WTC11 (cell line): ENCODE measurements around the gene DMWD. TPM values are rescaled to one million over a fixed set of nuclear protein-coding genes. Genes with fewer than 3 reads are reported as not detected.

Experiments used
- ATAC-seq: fragments of 200-7000 bp; cut with Tn5 transposase; 2 replicates; pipeline ENCODE4 v1.10.0; 2021; ENCODE audit warnings: mild to moderate bottlenecking, moderate library complexity
- CTCF ChIA-PET: fragments of 300-600 bp; sonication (Branson Sonifier 250); formaldehyde crosslinking; loops from one replicate; lab custom pipeline; 2021; ENCODE audit warnings: antibody characterized with exemption; lab: Charles Lee
- POLR2A ChIA-PET: fragments of 350-600 bp; sonication (Branson Sonifier 250); formaldehyde crosslinking; loops from one replicate; lab custom pipeline; 2021; ENCODE audit warnings: antibody characterized with exemption; lab: Charles Lee
- DNase-seq: peaks from one replicate; pipeline ENCODE4 v3.0.0; 2021; ENCODE audit warnings: low spot score
- H3K27ac Mint-ChIP-seq: 2 replicates; pipeline ENCODE4 v1.8.0; 2021; ENCODE audit warnings: mixed read lengths
- H3K27me3 Mint-ChIP-seq: 2 replicates; pipeline ENCODE4 v1.8.0; 2021; ENCODE audit warnings: low read depth, mild to moderate bottlenecking, moderate library complexity, mixed read lengths
- H3K36me3 Mint-ChIP-seq: 2 replicates; pipeline ENCODE4 v1.8.0; 2021; ENCODE audit warnings: mixed read lengths
- H3K4me1 Mint-ChIP-seq: 2 replicates; pipeline ENCODE4 v1.8.0; 2022; ENCODE audit warnings: mixed read lengths
- H3K4me3 Mint-ChIP-seq: 2 replicates; pipeline ENCODE4 v1.8.0; 2021; ENCODE audit warnings: mild to moderate bottlenecking, moderate library complexity, mixed read lengths
- H3K9me3 Mint-ChIP-seq: 2 replicates; pipeline ENCODE4 v1.8.0; 2021; ENCODE audit warnings: mixed read lengths
- AFF4 ChIP-seq: sonication (generic); formaldehyde crosslinking; IDR thresholded peaks from 2 replicates; pipeline ENCODE4 v1.8.1; 2023; ENCODE audit warnings: mild to moderate bottlenecking, missing genetic modification reagents, borderline replicate concordance
- E2F1 ChIP-seq: sonication (generic); formaldehyde crosslinking; IDR thresholded peaks from 2 replicates; pipeline ENCODE4 v1.8.0; 2022; ENCODE audit warnings: mild to moderate bottlenecking, missing genetic modification reagents
- E2F4 ChIP-seq: sonication (generic); formaldehyde crosslinking; IDR thresholded peaks from 2 replicates; pipeline ENCODE4 v1.8.1; 2022; ENCODE audit warnings: low read depth, mild to moderate bottlenecking, moderate library complexity, missing genetic modification reagents, borderline replicate concordance
- E2F5 ChIP-seq: sonication (generic); formaldehyde crosslinking; IDR thresholded peaks from 2 replicates; pipeline ENCODE4 v1.8.1; 2022; ENCODE audit warnings: mild to moderate bottlenecking, moderate library complexity, missing genetic modification reagents
- ERG ChIP-seq: fragments of 250-450 bp; sonication (Bioruptor Pico); IDR thresholded peaks from 2 replicates; pipeline ENCODE4 v1.8.0; 2021; ENCODE audit warnings: mild to moderate bottlenecking
- FOXJ3 ChIP-seq: sonication (generic); formaldehyde crosslinking; IDR thresholded peaks from 2 replicates; pipeline ENCODE4 v1.9.0; 2021; ENCODE audit warnings: missing genetic modification reagents, mild to moderate bottlenecking, borderline replicate concordance
- KAT7 ChIP-seq: sonication (generic); formaldehyde crosslinking; IDR thresholded peaks from 2 replicates; pipeline ENCODE4 v1.8.1; 2023; ENCODE audit warnings: missing genetic modification reagents, mild to moderate bottlenecking, borderline replicate concordance
- NFE2L1 ChIP-seq: sonication (generic); formaldehyde crosslinking; IDR thresholded peaks from 2 replicates; pipeline ENCODE4 v1.8.1; 2023; ENCODE audit warnings: missing genetic modification reagents
- RORB ChIP-seq: fragments of 250-450 bp; sonication (Bioruptor Pico); IDR thresholded peaks from 2 replicates; pipeline ENCODE4 v1.9.0; 2021; ENCODE audit warnings: mild to moderate bottlenecking
- SOX15 ChIP-seq: fragments of 250-450 bp; sonication (Bioruptor Pico); IDR thresholded peaks from 2 replicates; pipeline ENCODE4 v1.9.0; 2021; ENCODE audit warnings: mild to moderate bottlenecking
- STAT6 ChIP-seq: sonication (generic); formaldehyde crosslinking; conservative IDR thresholded peaks from 2 replicates; pipeline ENCODE4 v1.8.1; 2023; ENCODE audit warnings: mild to moderate bottlenecking, low read depth, missing genetic modification reagents, moderate library complexity
- TCF7 ChIP-seq: sonication (generic); formaldehyde crosslinking; IDR thresholded peaks from 2 replicates; pipeline ENCODE4 v1.8.0; 2022; ENCODE audit warnings: mild to moderate bottlenecking, low read depth, missing genetic modification reagents, moderate library complexity
- TEAD4 ChIP-seq: sonication (generic); formaldehyde crosslinking; IDR thresholded peaks from 2 replicates; pipeline ENCODE4 v1.8.0; 2022; ENCODE audit warnings: mild to moderate bottlenecking, missing genetic modification reagents
- TP53 ChIP-seq: sonication (generic); formaldehyde crosslinking; IDR thresholded peaks from 2 replicates; pipeline ENCODE4 v1.8.1; 2023; ENCODE audit warnings: mild to moderate bottlenecking, missing genetic modification reagents
- ZMAT4 ChIP-seq: fragments of 250-450 bp; sonication (Bioruptor Pico); IDR thresholded peaks from 2 replicates; pipeline ENCODE4 v1.9.0; 2021; ENCODE audit warnings: mild to moderate bottlenecking
- ZNF232 ChIP-seq: sonication (generic); formaldehyde crosslinking; IDR thresholded peaks from 2 replicates; pipeline ENCODE4 v1.8.0; 2022; ENCODE audit warnings: mild to moderate bottlenecking, missing genetic modification reagents
- ZNF425 ChIP-seq: fragments of 250-450 bp; sonication (Bioruptor Pico); conservative IDR thresholded peaks from 2 replicates; pipeline ENCODE4 v1.9.0; 2021; ENCODE audit warnings: mild to moderate bottlenecking
- total RNA-seq: library from RNA; stranded (reverse); gene quantifications from 3 replicates; pipeline ENCODE4 v1.2.3, GENCODE V29; 2021

Gene DMWD
- total RNA-seq, 1 experiment from 2014 or later, result 60.7 TPM

GRCh38 chr19:45825917-45826893, 33.6 kb upstream of the DMWD start:
- no peaks in the 10 kb centered on the region for H3K27me3 Mint-ChIP-seq
- ATAC-seq (no peak), DNase-seq (no peak)
- no peaks in the 10 kb centered on the region for H3K9me3 Mint-ChIP-seq
- CTCF ChIA-PET, result interaction anchor here (0.6 to 5.2 kb wide), 3 partner anchors 10 to 971 kb away, joined by 3 to 45 read pairs (median 4); partner anchors contain the start of gene RSPH6A
- TF ChIP-seq ZMAT4 (CRISPR knock-in tag), result no peak
- TF ChIP-seq ZNF232 (CRISPR knock-in tag), result no peak
- TF ChIP-seq E2F5 (CRISPR knock-in tag), result no peak
- TF ChIP-seq SOX15 (CRISPR knock-in tag), result no peak
- TF ChIP-seq E2F1 (CRISPR knock-in tag), result no peak
- no peak for TF ChIP-seq NFE2L1 (CRISPR knock-in tag)
- no peak for TF ChIP-seq FOXJ3 (CRISPR knock-in tag)
- no peak for TF ChIP-seq KAT7
- TF ChIP-seq TCF7, result no peak
- no peak for TF ChIP-seq AFF4
- no peak for TF ChIP-seq TEAD4 (CRISPR knock-in tag)
- peaks cover 2% of the 10 kb centered on the region; the same call in 1 of the 2 replicates for H3K4me1 Mint-ChIP-seq
- peaks cover 71% of the 10 kb centered on the region for H3K36me3 Mint-ChIP-seq
- peak overlapping the region; percentile 45; the same call in 1 of the 2 replicates for H3K27ac Mint-ChIP-seq
- no peak overlapping the region for H3K4me3 Mint-ChIP-seq
- POLR2A ChIA-PET, result no interaction called here

- POLR2A ChIA-PET, result no interaction called here
- no peak for DNase-seq
- Mint-ChIP-seq H3K27ac (no peak overlapping the region), H3K4me3 (no peak overlapping the region), H3K4me1 (peaks cover 3% of the 10 kb centered on the region; the same call in 1 of the 2 replicates), H3K36me3 (peaks cover 67% of the 10 kb centered on the region), H3K27me3 (no peaks in the 10 kb centered on the region), H3K9me3 (no peaks in the 10 kb centered on the region)
- CTCF ChIA-PET, result interaction anchor here (0.8 to 5.2 kb wide), 2 partner anchors 9 to 26 kb away, joined by 3 to 45 read pairs; partner anchors contain the start of gene RSPH6A
- TF ChIP-seq NFE2L1 (CRISPR knock-in tag) (no peak), RORB (no peak), STAT6 (CRISPR knock-in tag) (no peak), E2F4 (CRISPR knock-in tag) (no peak), TP53 (no peak), ZNF425 (CRISPR knock-in tag) (no peak), ERG (CRISPR knock-in tag) (no peak)
- no peak for ATAC-seq
These were observed 32.6 kb upstream of the DMWD start for GRCh38 chr19:45825263-45825605.
